Caco-2 (cell line): Measurements from ENCODE around the gene XAB2. TPM values are rescaled to one million over a fixed set of nuclear protein-coding genes. Genes with fewer than 3 reads are reported as not detected.

Experiments
- BruUV-seq: library from RNA; stranded (reverse); fragments of 400-500 nt; replicated peaks from 2 replicates; lab custom pipeline; 2021; lab: Mats Ljungman, UMichigan
- CTCF ChIA-PET: fragments of 300-600 bp; sonication (Branson Sonifier 250); formaldehyde crosslinking; loops from one replicate; lab custom pipeline; 2022; ENCODE audit warnings: antibody characterized with exemption; lab: Charles Lee
- POLR2A ChIA-PET: fragments of 300-600 bp; sonication (Branson Sonifier 250); formaldehyde crosslinking; loops from one replicate; lab custom pipeline; 2022; ENCODE audit warnings: antibody characterized with exemption; lab: Charles Lee
- DNase-seq, 2 experiments: peaks; one replicate each; pipeline versions ENCODE4 v3.0.0 to v3.0.0-alpha.2; 2020 to 2022
- H3K27me3 ChIP-seq: replicated peaks from 2 replicates; pipeline ENCODE4 v1.6.0; 2011; ENCODE audit warnings: low read length; ENCODE audit not compliant: control insufficient read depth, insufficient read depth
- H3K36me3 ChIP-seq: 2 replicates; pipeline ENCODE4 v1.5.1; 2011; ENCODE audit warnings: low read length; ENCODE audit not compliant: control insufficient read depth, insufficient read depth
- H3K4me1 ChIP-seq: fragments of 250-450 bp; sonication (Bioruptor Pico); 2 replicates; pipeline ENCODE4 v1.5.1; 2020; ENCODE audit warnings: mild to moderate bottlenecking
- H3K4me3 ChIP-seq: 2 replicates; pipeline ENCODE4 v1.5.1; 2011; ENCODE audit warnings: low read depth, mild to moderate bottlenecking, control low read depth, low read length
- H3K9me3 ChIP-seq: fragments of 250-450 bp; sonication (Bioruptor Pico); 2 replicates; pipeline ENCODE4 v1.5.1; 2020; ENCODE audit warnings: mild to moderate bottlenecking, moderate library complexity
- H3K27ac Mint-ChIP-seq: one replicate; pipeline ENCODE4 v1.8.0; 2022; ENCODE audit warnings: mixed read lengths; ENCODE audit not compliant: unreplicated experiment
- H3K27me3 Mint-ChIP-seq: one replicate; pipeline ENCODE4 v1.8.0; 2022; ENCODE audit warnings: mixed read lengths; ENCODE audit not compliant: insufficient read depth, unreplicated experiment
- H3K36me3 Mint-ChIP-seq: one replicate; pipeline ENCODE4 v1.8.0; 2022; ENCODE audit warnings: mild to moderate bottlenecking, mixed read lengths; ENCODE audit not compliant: insufficient read depth, unreplicated experiment
- H3K4me1 Mint-ChIP-seq: one replicate; pipeline ENCODE4 v1.8.0; 2022; ENCODE audit warnings: low read depth, mixed read lengths; ENCODE audit not compliant: unreplicated experiment
- H3K4me3 Mint-ChIP-seq: one replicate; pipeline ENCODE4 v1.8.0; 2022; ENCODE audit warnings: mild to moderate bottlenecking, moderate library complexity, mixed read lengths; ENCODE audit not compliant: unreplicated experiment
- H3K9me3 Mint-ChIP-seq: one replicate; pipeline ENCODE4 v1.8.0; 2022; ENCODE audit warnings: mixed read lengths; ENCODE audit not compliant: unreplicated experiment
- intact Hi-C: fragments of 100-400 bp; cut with micrococcal nuclease; formaldehyde crosslinking; loops from one replicate; pipeline ENCODE4 v1.10.0; 2022; ENCODE audit not compliant: unreplicated experiment
- total RNA-seq: library from RNA; stranded (reverse); gene quantifications from 2 replicates; pipeline ENCODE4 v1.2.3, GENCODE V29; 2022
- TF ChIP-seq, protein P1 (sequence below), 2 experiments: fragments of 200-600 bp in 1 of 2; IDR thresholded peaks; 1 replicate in 1 of 2; 2 replicates in 1 of 2; pipeline versions ENCODE4 v1.5.1 to v1.8.0; 2011 to 2022; ENCODE audit warnings: antibody characterized with exemption in 1 of 2, control low read depth in 1 of 2, inconsistent platforms in 1 of 2, low read depth in 1 of 2, low read length in 1 of 2, mild to moderate bottlenecking in 1 of 2, moderate library complexity in 1 of 2; ENCODE audit not compliant: insufficient read depth in 1 of 2, severe bottlenecking in 1 of 2, unreplicated experiment in 1 of 2

The XAB2 gene
- total RNA-seq, 1 experiment from 2014 or later, result 44.7 TPM

- Histone ChIP-seq H3K4me3 (no peak overlapping the region), H3K9me3 (no peaks in the 10 kb centered on the region), H3K4me1 (no peaks in the 10 kb centered on the region), H3K36me3 (no peaks in the 10 kb centered on the region; the same call in none of the 2 replicates), H3K27me3 (no peaks in the 10 kb centered on the region)
- intact Hi-C loops, result no loop called here
- no peak for DNase-seq
- BruUV-seq, result no TSS peak
- H3K4me1 Mint-ChIP-seq, result no peaks in the 10 kb centered on the region
- no peaks in the 10 kb centered on the region for H3K27me3 Mint-ChIP-seq
- H3K36me3 Mint-ChIP-seq, result peaks cover 70% of the 10 kb centered on the region
- POLR2A ChIA-PET, result no interaction called here
- TF ChIP-seq, protein P1, sequence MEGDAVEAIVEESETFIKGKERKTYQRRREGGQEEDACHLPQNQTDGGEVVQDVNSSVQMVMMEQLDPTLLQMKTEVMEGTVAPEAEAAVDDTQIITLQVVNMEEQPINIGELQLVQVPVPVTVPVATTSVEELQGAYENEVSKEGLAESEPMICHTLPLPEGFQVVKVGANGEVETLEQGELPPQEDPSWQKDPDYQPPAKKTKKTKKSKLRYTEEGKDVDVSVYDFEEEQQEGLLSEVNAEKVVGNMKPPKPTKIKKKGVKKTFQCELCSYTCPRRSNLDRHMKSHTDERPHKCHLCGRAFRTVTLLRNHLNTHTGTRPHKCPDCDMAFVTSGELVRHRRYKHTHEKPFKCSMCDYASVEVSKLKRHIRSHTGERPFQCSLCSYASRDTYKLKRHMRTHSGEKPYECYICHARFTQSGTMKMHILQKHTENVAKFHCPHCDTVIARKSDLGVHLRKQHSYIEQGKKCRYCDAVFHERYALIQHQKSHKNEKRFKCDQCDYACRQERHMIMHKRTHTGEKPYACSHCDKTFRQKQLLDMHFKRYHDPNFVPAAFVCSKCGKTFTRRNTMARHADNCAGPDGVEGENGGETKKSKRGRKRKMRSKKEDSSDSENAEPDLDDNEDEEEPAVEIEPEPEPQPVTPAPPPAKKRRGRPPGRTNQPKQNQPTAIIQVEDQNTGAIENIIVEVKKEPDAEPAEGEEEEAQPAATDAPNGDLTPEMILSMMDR (IDR thresholded peaks at IDR 0.05; ENCODE audit: insufficient read depth in 1 of 2, low read depth in 1 of 2, low read length in 1 of 2, severe bottlenecking in 1 of 2, unreplicated experiment in 1 of 2), result no peak
- no peak overlapping the region for H3K27ac Mint-ChIP-seq
- CTCF ChIA-PET, result no interaction called here
- H3K9me3 Mint-ChIP-seq, result no peaks in the 10 kb centered on the region
- H3K4me3 Mint-ChIP-seq, result no peak overlapping the region
Measured at GRCh38 chr19:7612282-7613274, 16.8 kb downstream of the XAB2 start.

GRCh38 chr19:7611541-7612279 lies 17.6 kb downstream of the XAB2 start:
- intact Hi-C loops, result no loop called here
- no peaks in the 10 kb centered on the region for H3K9me3 ChIP-seq
- Mint-ChIP-seq H3K36me3 (peaks cover 70% of the 10 kb centered on the region), H3K4me3 (no peak overlapping the region), H3K27ac (no peak overlapping the region), H3K9me3 (no peaks in the 10 kb centered on the region), H3K27me3 (no peaks in the 10 kb centered on the region), H3K4me1 (no peaks in the 10 kb centered on the region)
- H3K4me1 ChIP-seq, result no peaks in the 10 kb centered on the region
- no peaks in the 10 kb centered on the region for H3K27me3 ChIP-seq
- TF ChIP-seq, protein P1 (IDR thresholded peaks at IDR 0.05; ENCODE audit: insufficient read depth in 1 of 2, low read depth in 1 of 2, low read length in 1 of 2, severe bottlenecking in 1 of 2, unreplicated experiment in 1 of 2), result no peak
- no peaks in the 10 kb centered on the region; the same call in none of the 2 replicates for H3K36me3 ChIP-seq
- BruUV-seq, result TSS peak; percentile 49
- DNase-seq, result no peak
- H3K4me3 ChIP-seq, result no peak overlapping the region
- POLR2A ChIA-PET, result no interaction called here
- CTCF ChIA-PET, result no interaction called here
